Measurements from ENCODE around the gene MLKL.
"Not testable (repeated sequence)": the region's sequence is repeated elsewhere in the genome, so short reads cannot be mapped to it uniquely, and the experiment has no call there.

MLKL gene

GRCh38 chr16:74695450-74696422 is 4.9 kb downstream of the MLKL start:
- DNase-seq, result no peak

GRCh38 chr16:74691093-74691855 is 9.4 kb downstream of the MLKL start:
- DNase-seq, result no peak

GRCh38 chr16:74682556-74682955 is 18.1 kb downstream of the MLKL start:
- DNase-seq, result no peak

- no peak for DNase-seq
These were observed 20.0 kb downstream of the MLKL start for GRCh38 chr16:74680681-74681080.

- DNase-seq, result no peak
These were observed 20.7 kb downstream of the MLKL start for GRCh38 chr16:74679983-74680382.

GRCh38 chr16:74677868-74678267 is 22.8 kb downstream of the MLKL start:
- no peak for DNase-seq

- no peak for DNase-seq
These were observed 26.8 kb downstream of the MLKL start for GRCh38 chr16:74673876-74674275.

- DNase-seq, result not testable (repeated sequence)
These were observed 31.8 kb downstream of the MLKL start for GRCh38 chr16:74668877-74669276.

- DNase-seq, result no peak
These were observed 33.4 kb downstream of the MLKL start for GRCh38 chr16:74667255-74667700.

- DNase-seq, result peak; percentile 91
These were observed 34.0 kb downstream of the MLKL start, which contains the start of gene RFWD3 for GRCh38 chr16:74666425-74667254. Gene RFWD3 (minus strand): TSS chr16:74666877. CDS start chr16:74661449, 5,428 bp downstream.

GRCh38 chr16:74666010-74666421 is 34.6 kb downstream of the MLKL start:
- DNase-seq, result no peak

- no peak for DNase-seq
These were observed 39.6 kb downstream of the MLKL start for GRCh38 chr16:74661064-74661463.

GRCh38 chr16:74660383-74660782 is 40.3 kb downstream of the MLKL start:
- no peak for DNase-seq

- no peak for DNase-seq
These were observed 41.6 kb downstream of the MLKL start for GRCh38 chr16:74659041-74659440.

GRCh38 chr16:74657870-74658642 is 42.6 kb downstream of the MLKL start:
- no peak for DNase-seq

GRCh38 chr16:74654536-74655050 is 46.1 kb downstream of the MLKL start:
- DNase-seq, result no peak

- not testable (repeated sequence) for DNase-seq
These were observed 47.8 kb downstream of the MLKL start for GRCh38 chr16:74652883-74653282.

- DNase-seq, result no peak
These were observed 48.4 kb downstream of the MLKL start for GRCh38 chr16:74652249-74652648.

- DNase-seq, result no peak
These were observed 48.8 kb downstream of the MLKL start for GRCh38 chr16:74651841-74652240.

- DNase-seq, result no peak
These were observed 49.6 kb downstream of the MLKL start for GRCh38 chr16:74650966-74651567.

- DNase-seq, result no peak
These were observed 50.7 kb downstream of the MLKL start for GRCh38 chr16:74649839-74650504.
